ENCODE measurements around the gene RYR1.
"Not testable (repeated sequence)": the region's sequence is repeated elsewhere in the genome, so short reads cannot be mapped to it uniquely, and the experiment has no call there.

Gene RYR1

DNA sequence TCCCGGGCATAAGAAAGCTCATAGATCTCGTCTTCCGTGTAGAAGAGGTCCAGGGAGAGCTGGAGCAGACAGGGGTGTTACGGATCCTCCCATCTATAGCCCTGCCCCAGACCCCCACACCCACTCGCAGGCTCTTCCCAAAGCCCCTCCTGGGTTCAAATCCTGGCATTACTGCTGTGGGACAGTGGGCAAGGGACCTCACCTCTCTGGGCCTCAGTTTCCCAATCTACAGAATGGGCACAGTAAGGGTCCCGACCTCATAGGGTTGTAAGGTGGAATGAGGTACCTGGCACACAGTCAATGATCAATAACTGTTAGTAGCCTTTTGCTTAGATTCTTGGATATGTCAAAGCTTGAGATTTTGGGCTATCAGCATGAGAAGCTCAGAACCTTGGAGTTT lies 20.1 kb upstream of the RYR1 start:
- Histone ChIP-seq H3K27ac (ENCODE audit: low read depth, low read length) (no peak overlapping the region), H2AFZ (ENCODE audit: low read length, unreplicated experiment) (no peak overlapping the region), H3K4me1 (ENCODE audit: control insufficient read depth, insufficient read depth, low read length, unreplicated experiment) (no peaks in the 10 kb centered on the region)

DNA sequence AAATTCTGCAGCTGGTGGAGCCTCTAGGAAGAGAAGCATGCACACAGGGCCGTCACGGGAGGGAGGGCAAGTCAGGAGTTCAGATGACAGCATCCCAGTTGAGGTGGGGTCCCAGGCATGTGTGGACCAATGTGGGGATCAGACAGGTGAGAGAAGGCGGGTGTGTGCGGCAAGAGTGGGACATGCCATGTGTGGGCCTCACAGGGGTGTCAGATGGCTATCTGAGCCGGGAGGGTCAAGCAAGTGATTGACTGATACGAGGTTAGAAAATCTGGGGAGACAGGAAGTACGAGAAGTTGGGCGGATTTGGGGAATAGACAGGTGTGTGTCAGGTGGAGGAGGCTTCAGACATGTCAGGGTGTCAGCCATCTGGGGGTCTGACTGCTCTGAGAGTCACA lies 16.3 kb upstream of the RYR1 start:
- H3K36me3 ChIP-seq (ENCODE audit: insufficient read depth, low read length), result no peaks in the 10 kb centered on the region
- peaks cover 11% of the 10 kb centered on the region for H3K27me3 ChIP-seq (ENCODE audit: insufficient read depth, low read length)
- H3K4me1 ChIP-seq (ENCODE audit: control insufficient read depth, insufficient read depth, low read length, unreplicated experiment), result no peaks in the 10 kb centered on the region
- no peak overlapping the region for H3K27ac ChIP-seq (ENCODE audit: low read depth, low read length)
- no peak overlapping the region for H3K4me3 ChIP-seq (ENCODE audit: low read depth, low read length)
- H3K79me2 ChIP-seq (ENCODE audit: control insufficient read depth, insufficient read depth, low read length, unreplicated experiment), result no peaks in the 10 kb centered on the region
- H2AFZ ChIP-seq (ENCODE audit: low read length, unreplicated experiment), result no peak overlapping the region

More for the DNA sequence above, 20.1 kb upstream of the RYR1 start:
- H3K27me3 ChIP-seq (ENCODE audit: insufficient read depth, low read length), result peaks cover 5% of the 10 kb centered on the region; the same call in 1 of the 2 replicates
- no peak overlapping the region for H3K4me3 ChIP-seq (ENCODE audit: low read depth, low read length)
- H3K79me2 ChIP-seq (ENCODE audit: control insufficient read depth, insufficient read depth, low read length, unreplicated experiment), result no peaks in the 10 kb centered on the region
- no peaks in the 10 kb centered on the region for H3K36me3 ChIP-seq (ENCODE audit: insufficient read depth, low read length)

DNA sequence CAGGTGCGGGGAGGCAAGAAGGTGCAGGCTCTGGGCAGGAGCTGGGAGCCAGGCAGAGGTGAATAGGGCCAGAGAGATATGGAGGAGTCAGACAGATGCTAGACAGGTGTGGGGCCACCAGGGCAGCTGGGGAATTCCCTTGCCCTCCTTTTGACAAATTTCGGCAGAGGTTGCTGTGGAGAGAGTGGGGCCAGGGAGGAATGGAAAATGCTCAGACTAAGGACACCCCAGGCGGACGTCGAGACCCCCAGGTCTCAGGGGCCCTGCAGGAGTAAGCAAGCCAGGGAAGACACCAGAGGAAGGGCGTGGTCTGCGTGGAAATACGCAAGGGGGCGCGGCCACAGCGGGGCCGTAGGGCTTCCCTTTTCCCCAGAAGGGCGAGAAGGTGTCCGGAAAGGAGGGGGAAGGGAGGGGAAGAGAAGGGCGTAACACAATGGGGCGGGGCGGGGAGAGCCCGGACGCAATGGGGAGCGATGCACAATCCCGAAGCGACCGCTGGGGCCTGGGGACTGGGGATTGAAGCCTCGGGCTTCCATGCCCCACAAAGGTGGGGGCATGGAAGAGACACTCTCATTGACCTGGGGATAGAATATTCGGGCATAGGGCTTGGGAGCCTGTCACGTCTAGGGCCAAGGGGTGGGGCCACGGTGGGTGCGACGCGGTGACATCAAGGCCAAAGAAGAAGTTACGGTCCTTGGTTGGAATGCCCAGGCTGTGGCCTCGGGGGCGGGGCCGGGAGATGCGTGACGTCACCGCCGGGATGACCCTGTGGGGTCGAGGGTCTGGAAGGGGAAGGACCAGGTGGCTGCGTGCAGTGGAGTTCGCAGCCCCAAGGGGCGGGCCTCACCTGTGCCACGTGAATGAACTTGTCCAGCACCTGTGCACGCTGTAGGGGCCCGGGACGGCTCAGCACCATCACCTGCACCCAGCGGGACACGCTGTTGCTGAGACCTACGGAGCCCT lies 15.7 kb upstream of the RYR1 start:
- Histone ChIP-seq H3K79me2 (ENCODE audit: control insufficient read depth, insufficient read depth, low read length, unreplicated experiment) (no peaks in the 10 kb centered on the region), H3K36me3 (ENCODE audit: insufficient read depth, low read length) (no peaks in the 10 kb centered on the region), H3K4me1 (ENCODE audit: control insufficient read depth, insufficient read depth, low read length, unreplicated experiment) (no peaks in the 10 kb centered on the region), H3K27ac (ENCODE audit: low read depth, low read length) (no peak overlapping the region), H3K4me3 (ENCODE audit: low read depth, low read length) (peak overlapping the region; percentile 45; the same call in 1 of the 2 replicates), H2AFZ (ENCODE audit: low read length, unreplicated experiment) (no peak overlapping the region), H3K27me3 (ENCODE audit: insufficient read depth, low read length) (peaks cover 11% of the 10 kb centered on the region)

DNA sequence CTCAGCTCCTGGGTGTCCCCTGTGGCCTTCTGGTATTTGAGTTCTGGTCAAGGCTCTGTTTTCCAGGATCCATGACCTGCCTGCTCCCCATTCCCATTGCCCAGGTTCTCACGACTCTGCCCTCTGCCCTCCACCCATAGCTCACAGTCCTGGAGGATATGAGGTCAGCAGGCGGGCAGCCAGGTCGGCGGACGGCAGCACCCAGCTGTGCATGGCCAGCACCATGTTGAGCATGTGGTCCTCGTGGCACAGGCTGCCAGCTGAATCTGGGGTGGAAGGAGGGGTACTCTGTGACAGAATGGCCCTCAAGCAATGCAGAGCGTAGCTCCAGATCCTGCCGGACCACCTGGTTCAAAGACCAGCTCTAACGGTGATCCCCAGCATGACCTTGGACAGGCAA lies 12.6 kb upstream of the RYR1 start:
- Histone ChIP-seq H3K4me1 (ENCODE audit: control insufficient read depth, insufficient read depth, low read length, unreplicated experiment) (no peaks in the 10 kb centered on the region), H3K4me3 (ENCODE audit: low read depth, low read length) (no peak overlapping the region), H2AFZ (ENCODE audit: low read length, unreplicated experiment) (no peak overlapping the region), H3K79me2 (ENCODE audit: control insufficient read depth, insufficient read depth, low read length, unreplicated experiment) (no peaks in the 10 kb centered on the region), H3K27me3 (ENCODE audit: insufficient read depth, low read length) (peaks cover 11% of the 10 kb centered on the region), H3K36me3 (ENCODE audit: insufficient read depth, low read length) (no peaks in the 10 kb centered on the region), H3K27ac (ENCODE audit: low read depth, low read length) (no peak overlapping the region)

DNA sequence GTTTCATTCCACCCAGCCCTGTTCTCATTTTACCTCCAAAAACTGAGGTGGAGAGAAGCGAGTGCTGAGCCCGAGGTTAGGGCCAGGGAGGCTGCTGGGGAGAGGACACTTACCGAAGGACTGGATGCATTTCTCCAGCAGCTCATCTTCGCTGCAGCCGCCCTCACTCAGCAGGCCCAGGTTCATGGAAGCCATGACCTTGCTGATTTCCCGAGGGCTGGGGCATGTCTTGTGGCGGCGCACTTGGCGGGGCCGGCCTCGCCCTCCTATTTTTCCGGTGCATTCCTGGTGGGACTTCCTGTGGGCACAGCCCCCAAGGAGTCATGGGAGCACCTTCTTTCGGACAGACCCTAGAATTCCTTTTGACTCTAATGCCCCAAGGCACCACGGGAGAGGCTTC lies 11.6 kb upstream of the RYR1 start:
- Histone ChIP-seq H3K4me1 (ENCODE audit: control insufficient read depth, insufficient read depth, low read length, unreplicated experiment) (no peaks in the 10 kb centered on the region), H3K79me2 (ENCODE audit: control insufficient read depth, insufficient read depth, low read length, unreplicated experiment) (no peaks in the 10 kb centered on the region), H3K36me3 (ENCODE audit: insufficient read depth, low read length) (no peaks in the 10 kb centered on the region), H3K27ac (ENCODE audit: low read depth, low read length) (no peak overlapping the region), H3K4me3 (ENCODE audit: low read depth, low read length) (no peak overlapping the region), H3K27me3 (ENCODE audit: insufficient read depth, low read length) (peaks cover 11% of the 10 kb centered on the region), H2AFZ (ENCODE audit: low read length, unreplicated experiment) (no peak overlapping the region)

DNA sequence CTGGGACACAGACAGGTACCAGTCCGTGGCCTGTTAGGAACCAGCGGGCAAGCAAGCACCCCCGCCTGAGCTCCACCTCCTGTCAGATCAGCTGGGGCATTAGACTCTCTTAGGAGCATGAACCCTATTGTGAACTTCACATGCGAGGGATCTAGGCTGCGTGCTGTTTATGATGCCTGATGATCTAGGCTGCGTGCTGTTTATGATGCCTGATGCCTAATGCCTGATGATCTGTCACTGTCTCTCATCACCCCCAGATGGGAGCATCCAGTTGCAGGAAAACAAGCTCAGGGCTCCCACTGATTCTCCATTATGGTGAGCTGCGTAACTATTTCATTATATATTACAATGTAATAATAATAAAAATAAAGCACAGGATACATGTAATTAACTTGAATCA lies 11.1 kb upstream of the RYR1 start:
- Histone ChIP-seq H2AFZ (ENCODE audit: low read length, unreplicated experiment) (no peak overlapping the region), H3K4me3 (ENCODE audit: low read depth, low read length) (no peak overlapping the region), H3K79me2 (ENCODE audit: control insufficient read depth, insufficient read depth, low read length, unreplicated experiment) (no peaks in the 10 kb centered on the region), H3K27ac (ENCODE audit: low read depth, low read length) (no peak overlapping the region), H3K27me3 (ENCODE audit: insufficient read depth, low read length) (peaks cover 11% of the 10 kb centered on the region), H3K4me1 (ENCODE audit: control insufficient read depth, insufficient read depth, low read length, unreplicated experiment) (no peaks in the 10 kb centered on the region), H3K36me3 (ENCODE audit: insufficient read depth, low read length) (no peaks in the 10 kb centered on the region)

DNA sequence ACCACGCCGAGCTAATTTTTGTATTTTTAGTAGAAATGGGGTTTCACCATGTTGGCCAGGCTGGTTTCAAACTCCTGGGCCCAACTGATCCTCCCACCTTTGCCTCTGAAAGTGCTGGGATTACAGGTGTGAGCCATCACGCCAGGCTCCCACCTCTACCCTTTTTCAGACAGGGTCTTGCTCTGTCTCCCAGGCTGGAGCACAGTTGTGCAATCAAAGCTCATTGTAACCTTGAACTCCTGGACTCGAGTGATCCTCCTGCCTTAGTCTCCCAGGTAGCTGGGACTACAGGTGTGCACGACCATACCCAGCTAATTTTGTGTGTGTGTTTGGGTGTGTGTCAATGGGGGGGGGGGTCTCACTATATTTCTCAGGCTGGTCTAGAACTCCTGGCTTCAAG lies 9.2 kb upstream of the RYR1 start:
- Histone ChIP-seq H2AFZ (ENCODE audit: low read length, unreplicated experiment) (no peak overlapping the region), H3K36me3 (ENCODE audit: insufficient read depth, low read length) (no peaks in the 10 kb centered on the region), H3K4me3 (ENCODE audit: low read depth, low read length) (no peak overlapping the region), H3K27me3 (ENCODE audit: insufficient read depth, low read length) (no peaks in the 10 kb centered on the region), H3K27ac (ENCODE audit: low read depth, low read length) (no peak overlapping the region), H3K4me1 (ENCODE audit: control insufficient read depth, insufficient read depth, low read length, unreplicated experiment) (no peaks in the 10 kb centered on the region), H3K79me2 (ENCODE audit: control insufficient read depth, insufficient read depth, low read length, unreplicated experiment) (no peaks in the 10 kb centered on the region)

DNA sequence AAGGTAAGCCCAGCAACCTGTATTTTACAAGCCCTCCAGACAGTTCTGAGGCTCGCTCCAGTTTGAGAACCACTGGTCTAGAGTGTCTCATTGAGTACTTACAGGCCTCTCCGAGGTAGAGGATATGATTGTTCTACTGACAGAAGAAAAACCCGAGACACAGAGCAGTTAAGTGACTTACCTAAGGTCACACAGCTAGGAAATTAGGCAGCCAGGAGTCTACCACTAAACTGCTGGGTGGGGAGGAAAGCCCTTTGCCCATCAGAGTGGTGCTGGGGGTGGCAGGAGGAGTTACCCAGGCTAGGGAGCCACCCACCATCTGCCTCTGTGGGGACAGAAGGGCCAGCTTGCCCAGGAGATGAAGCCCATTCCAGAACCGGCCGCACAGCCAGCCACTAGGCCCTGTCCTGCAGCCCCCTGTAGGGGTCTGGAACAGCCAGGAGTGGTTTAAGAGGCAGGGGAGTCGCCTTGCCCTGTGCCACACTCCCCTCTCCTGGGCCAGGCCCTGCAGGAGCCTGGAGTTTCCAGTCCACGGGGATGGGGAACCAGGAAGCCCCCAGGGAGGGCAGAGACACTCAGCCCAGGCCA lies 8.2 kb upstream of the RYR1 start:
- H3K4me3 ChIP-seq (ENCODE audit: low read depth, low read length), result no peak overlapping the region
- 0 out of 2 replicates have a peak, but pooled peaks cover 4% of the 10 kb centered on the region for H3K27me3 ChIP-seq (ENCODE audit: insufficient read depth, low read length)

DNA sequence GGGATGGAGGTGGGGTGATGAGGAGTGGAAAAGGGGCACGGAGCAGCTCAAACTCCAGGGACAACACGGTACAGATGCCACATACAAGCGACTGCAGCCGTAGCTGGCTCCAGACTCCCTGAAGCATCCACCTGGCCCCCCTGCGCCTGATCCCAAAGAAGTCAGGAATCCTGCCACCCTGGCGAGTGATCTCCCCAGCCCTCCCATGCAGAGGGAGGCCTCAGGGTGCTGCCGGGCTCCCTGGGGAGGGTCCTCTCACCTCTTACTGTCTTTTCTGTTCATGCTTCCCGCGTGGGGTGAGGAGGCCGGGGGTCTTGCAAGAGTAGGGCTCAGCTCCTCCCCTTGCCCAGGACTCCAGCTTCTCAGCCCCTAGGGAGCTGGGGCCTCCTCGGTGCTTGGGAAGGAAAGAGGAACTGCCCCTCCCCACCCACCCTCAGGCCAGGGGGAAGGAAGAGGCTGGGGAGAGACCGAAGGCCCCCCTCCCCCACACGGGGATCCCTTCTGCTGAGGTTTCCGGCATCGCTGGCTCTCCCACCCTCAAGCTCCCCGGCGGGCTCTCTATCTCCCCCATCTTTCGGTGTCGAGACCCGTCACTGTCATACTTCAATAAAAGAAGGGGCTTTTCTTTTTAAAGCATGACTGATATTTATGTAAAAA lies 7.6 kb upstream of the RYR1 start, which contains the start of gene RASGRP4:
TSS of gene RASGRP4 (minus strand) at position 410 of the 657 bp plus-strand sequence. CDS start at position 282, 128 bp downstream.
- H2AFZ ChIP-seq (ENCODE audit: low read length, unreplicated experiment), result no peak within 1 kb of the TSS
- 0 out of 2 replicates have a peak, but pooled peaks cover 4% of the 10 kb centered on the region for H3K27me3 ChIP-seq (ENCODE audit: insufficient read depth, low read length)
- no peaks in the 10 kb centered on the region for H3K4me1 ChIP-seq (ENCODE audit: control insufficient read depth, insufficient read depth, low read length, unreplicated experiment)
- H3K79me2 ChIP-seq (ENCODE audit: control insufficient read depth, insufficient read depth, low read length, unreplicated experiment), result no peaks in the 10 kb centered on the region
- H3K27ac ChIP-seq (ENCODE audit: low read depth, low read length), result no peak within 1 kb of the TSS
- no peaks in the 10 kb centered on the region for H3K36me3 ChIP-seq (ENCODE audit: insufficient read depth, low read length)
- H3K4me3 ChIP-seq (ENCODE audit: low read depth, low read length), result no peak within 1 kb of the TSS

More for the DNA sequence above, 8.2 kb upstream of the RYR1 start:
- no peak overlapping the region for H2AFZ ChIP-seq (ENCODE audit: low read length, unreplicated experiment)
- H3K4me1 ChIP-seq (ENCODE audit: control insufficient read depth, insufficient read depth, low read length, unreplicated experiment), result no peaks in the 10 kb centered on the region
- H3K27ac ChIP-seq (ENCODE audit: low read depth, low read length), result no peak overlapping the region
- H3K79me2 ChIP-seq (ENCODE audit: control insufficient read depth, insufficient read depth, low read length, unreplicated experiment), result no peaks in the 10 kb centered on the region
- no peaks in the 10 kb centered on the region for H3K36me3 ChIP-seq (ENCODE audit: insufficient read depth, low read length)

DNA sequence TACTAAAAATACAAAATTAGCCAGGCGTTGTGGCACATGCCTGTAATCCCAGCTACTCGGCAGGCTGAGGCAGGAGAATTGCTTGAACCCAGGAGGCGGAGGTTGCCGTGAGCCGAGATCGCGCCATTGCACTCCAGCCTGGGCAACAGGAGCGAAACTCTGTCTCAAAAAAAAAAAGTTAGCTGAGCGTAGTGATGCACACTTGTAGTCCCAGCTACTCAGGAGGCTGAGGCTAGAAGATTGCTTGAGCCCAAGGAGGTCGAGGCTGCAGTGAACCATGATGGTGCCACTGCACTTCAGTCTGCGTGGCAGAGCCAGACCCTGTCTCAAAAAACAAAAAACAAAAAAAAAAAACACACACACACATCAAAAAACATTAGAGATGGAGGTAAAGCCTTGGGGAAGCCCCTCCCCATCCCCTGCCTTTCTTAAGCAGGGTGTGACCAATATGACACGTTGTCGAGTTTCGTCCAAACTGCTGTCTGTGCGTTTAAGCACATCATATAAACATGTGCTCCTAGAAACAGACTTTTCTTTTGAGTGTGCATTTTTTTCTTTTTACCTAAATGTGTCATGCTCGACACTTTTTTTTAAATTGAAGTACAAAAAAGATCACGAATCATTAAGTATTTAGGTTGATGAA lies 6.3 kb upstream of the RYR1 start:
- H2AFZ ChIP-seq (ENCODE audit: low read length, unreplicated experiment); H3K79me2 ChIP-seq (ENCODE audit: control insufficient read depth, insufficient read depth, low read length, unreplicated experiment); H3K36me3 ChIP-seq (ENCODE audit: insufficient read depth, low read length); H3K4me3 ChIP-seq (ENCODE audit: low read depth, low read length); H3K27me3 ChIP-seq (ENCODE audit: insufficient read depth, low read length); H3K27ac ChIP-seq (ENCODE audit: low read depth, low read length); H3K4me1 ChIP-seq (ENCODE audit: control insufficient read depth, insufficient read depth, low read length, unreplicated experiment): not testable (repeated sequence)

Data from ACC112 (cell line).